Measurements from ENCODE around the gene KLF17.

KLF17 gene

GRCh38 chr1:44120398-44120949 is 1.9 kb downstream of the KLF17 start:
- Histone ChIP-seq H3K9me3 (ENCODE audit: control insufficient read depth, insufficient read depth, low read depth, low read length) (no peaks in the 10 kb centered on the region), H3K36me3 (ENCODE audit: control insufficient read depth in 2 of 2, insufficient read depth in 1 of 2, low read length in 2 of 2) (no peaks in the 10 kb centered on the region), H3K4me1 (ENCODE audit: control insufficient read depth, insufficient read depth, low read length) (no peaks in the 10 kb centered on the region), H3K4me3 (ENCODE audit: low read depth, low read length) (no peak overlapping the region), H3K27ac (ENCODE audit: extremely low read depth, low read depth, low read length) (no peak overlapping the region)
- CTCF ChIA-PET = interaction anchor here (0.6 kb wide), 1 partner anchor 756 kb away, joined by 3 read pairs; no protein-coding TSS in a partner anchor
- POLR2A ChIA-PET = no interaction called here
- TF ChIP-seq PRDM10 (tag by site-specific recombination; IDR thresholded peaks at IDR 0.05) = no peak
- no peak for TF ChIP-seq KLF7 (tag by site-specific recombination; IDR thresholded peaks at IDR 0.05; ENCODE audit: borderline replicate concordance)
- TF ChIP-seq ZNF302 (tag by site-specific recombination; IDR thresholded peaks at IDR 0.05; ENCODE audit: low read depth) = no peak
- TF ChIP-seq ZBTB20 (tag by site-specific recombination; IDR thresholded peaks at IDR 0.05) = no peak
- TF ChIP-seq ZBTB1 (tag by site-specific recombination; IDR thresholded peaks at IDR 0.05) = no peak
- TF ChIP-seq IKZF3 (tag by site-specific recombination; IDR thresholded peaks at IDR 0.05) = no peak
- no peak for TF ChIP-seq ZNF585B (tag by site-specific recombination; IDR thresholded peaks at IDR 0.05)
- TF ChIP-seq ZNF416 (tag by site-specific recombination; IDR thresholded peaks at IDR 0.05) = no peak
- no peak for TF ChIP-seq ZFHX2 (tag by site-specific recombination; conservative IDR thresholded peaks at IDR 0.05)
- no peak for TF ChIP-seq ZNF239 (tag by site-specific recombination; IDR thresholded peaks at IDR 0.05)
- TF ChIP-seq GLIS2 (tag by site-specific recombination; IDR thresholded peaks at IDR 0.05) = no peak
- TF ChIP-seq ZNF488 (tag by site-specific recombination; IDR thresholded peaks at IDR 0.05) = no peak
- no peak for TF ChIP-seq ZIC2 (tag by site-specific recombination; IDR thresholded peaks at IDR 0.05)
- no peak for TF ChIP-seq PATZ1 (tag by site-specific recombination; IDR thresholded peaks at IDR 0.05)

- ChIA-PET CTCF (no interaction called here), POLR2A (no interaction called here)
- Histone ChIP-seq H3K36me3 (ENCODE audit: control insufficient read depth in 2 of 2, insufficient read depth in 1 of 2, low read length in 2 of 2) (no peaks in the 10 kb centered on the region), H3K4me3 (ENCODE audit: low read depth, low read length) (no peak overlapping the region), H3K4me1 (ENCODE audit: control insufficient read depth, insufficient read depth, low read length) (no peaks in the 10 kb centered on the region; the same call in 1 of the 2 replicates), H3K27ac (ENCODE audit: extremely low read depth, low read depth, low read length) (no peak overlapping the region), H3K9me3 (ENCODE audit: control insufficient read depth, insufficient read depth, low read depth, low read length) (no peaks in the 10 kb centered on the region)
- TF ChIP-seq ZNF214 (tag by site-specific recombination; IDR thresholded peaks at IDR 0.05; ENCODE audit: borderline replicate concordance) (no peak), ZNF394 (tag by site-specific recombination; IDR thresholded peaks at IDR 0.05; ENCODE audit: borderline replicate concordance) (no peak), TSHZ1 (tag by site-specific recombination; IDR thresholded peaks at IDR 0.05; ENCODE audit: borderline replicate concordance) (no peak), ZFP37 (tag by site-specific recombination; IDR thresholded peaks at IDR 0.05) (no peak), RBAK (tag by site-specific recombination; IDR thresholded peaks at IDR 0.05) (no peak), ZNF473 (tag by site-specific recombination; IDR thresholded peaks at IDR 0.05) (no peak), ZNF843 (tag by site-specific recombination; IDR thresholded peaks at IDR 0.05) (no peak)
These were observed 11.2 kb downstream of the KLF17 start for GRCh38 chr1:44129616-44130500.
